SHP77 treated with DMSO at 0.1 percent for 48 hours (cell line): Measurements from ENCODE around the gene PPA1.
A peak's percentile ranks its signal among the peaks of the same experiment; 100 is the strongest.
"Not testable (repeated sequence)": the region's sequence is repeated elsewhere in the genome, so short reads cannot be mapped to it uniquely, and the experiment has no call there.

Experiments used
- DNase-seq: peaks from one replicate; lab custom pipeline; 2025; lab: John Stamatoyannopoulos, UW

The PPA1 gene

GRCh38 chr10:70233109-70233938, at the start of gene PPA1:
TSS of gene PPA1 (minus strand) at chr10:70233429. CDS start at chr10:70233327, 102 bp downstream.
- peak; percentile 51 for DNase-seq

DNA sequence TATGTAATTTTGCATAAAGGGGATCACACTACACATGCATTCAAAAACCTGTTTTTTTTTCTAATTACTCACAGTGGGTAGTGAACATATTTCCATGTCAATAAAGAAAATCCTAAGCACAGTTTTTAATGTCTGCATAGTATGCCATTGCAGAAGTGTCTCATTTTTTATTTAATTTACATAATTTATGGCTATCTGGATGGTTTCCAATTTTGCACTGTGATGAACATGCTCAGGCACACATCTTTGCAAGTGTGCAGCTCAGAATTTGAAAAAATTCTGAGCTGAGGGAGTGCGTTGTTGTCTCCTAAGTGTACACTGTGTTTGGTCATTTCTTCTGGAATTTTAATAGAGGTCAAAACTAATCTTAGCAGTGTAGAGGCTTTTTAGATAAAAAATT, 48.4 kb upstream of the PPA1 start:
- DNase-seq = no peak

- DNase-seq = no peak
These were observed 46.9 kb upstream of the PPA1 start for GRCh38 chr10:70280099-70280498.

- DNase-seq = no peak
These were observed 44.3 kb upstream of the PPA1 start for GRCh38 chr10:70277396-70278030.

DNA sequence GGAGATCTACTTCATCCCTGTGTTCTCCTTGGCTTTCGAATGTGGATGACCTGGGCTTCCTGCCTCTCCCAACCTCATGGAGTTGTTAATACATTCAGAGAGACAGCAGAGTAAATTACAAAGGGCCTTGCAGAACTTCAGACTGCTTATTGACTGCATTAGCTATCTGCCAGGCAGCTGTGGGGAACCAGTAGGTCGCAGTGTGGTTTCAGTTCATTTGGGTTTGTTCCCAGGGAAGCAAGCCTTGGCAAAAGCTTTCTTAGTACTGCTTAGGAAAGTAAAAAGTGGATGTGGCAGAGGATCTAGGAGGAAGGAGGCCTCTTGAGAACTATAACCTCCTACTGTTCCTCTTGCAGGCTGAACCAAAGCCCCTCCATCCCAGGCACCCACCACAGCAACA, 41.4 kb upstream of the PPA1 start:
- no peak for DNase-seq

- DNase-seq = no peak
These were observed 39.7 kb upstream of the PPA1 start for GRCh38 chr10:70272925-70273316.

DNA sequence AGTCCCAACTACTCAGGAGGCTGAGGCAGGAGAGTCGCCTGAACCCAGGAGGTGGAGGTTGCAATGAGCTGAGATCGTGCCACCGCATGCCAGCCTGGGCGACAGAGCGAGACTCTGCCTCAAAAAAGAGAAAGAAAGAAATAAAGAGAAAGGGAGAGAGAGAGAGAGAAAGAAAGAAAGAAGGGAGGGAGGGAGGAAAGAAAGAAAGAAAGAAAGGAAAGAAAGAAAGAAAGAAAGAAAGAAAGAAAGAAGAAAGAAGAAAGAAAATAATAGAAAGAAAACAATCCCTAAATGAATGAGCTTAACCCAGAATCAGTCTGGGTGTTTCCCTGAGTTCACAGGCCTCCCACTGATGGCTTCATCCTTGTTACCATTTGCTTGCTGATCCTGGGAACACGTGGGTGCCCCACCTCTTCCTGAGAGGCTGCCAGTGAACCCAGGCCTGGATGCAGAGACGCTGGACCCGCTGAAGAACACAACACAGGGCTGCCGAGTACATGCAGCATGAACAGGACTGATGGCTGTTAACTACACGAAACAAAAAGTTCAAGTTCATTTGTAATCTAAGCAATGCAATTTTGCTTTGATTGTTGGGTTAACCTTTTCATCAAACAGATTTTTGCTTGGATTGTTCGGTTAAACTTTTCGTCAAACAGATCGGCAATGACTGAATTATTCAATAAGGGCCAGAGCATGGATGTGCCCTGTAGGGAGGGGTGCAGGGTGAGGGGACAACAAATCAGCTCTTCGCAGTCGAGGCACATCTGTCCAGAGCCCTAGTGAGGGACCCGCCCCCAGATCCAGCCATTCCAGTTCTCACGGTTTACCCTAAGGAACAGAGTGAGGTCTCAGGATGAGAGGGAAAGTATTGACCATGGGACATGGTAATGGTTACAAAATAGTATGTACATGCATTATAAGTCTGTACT, 39.0 kb upstream of the PPA1 start:
- DNase-seq = no peak

DNA sequence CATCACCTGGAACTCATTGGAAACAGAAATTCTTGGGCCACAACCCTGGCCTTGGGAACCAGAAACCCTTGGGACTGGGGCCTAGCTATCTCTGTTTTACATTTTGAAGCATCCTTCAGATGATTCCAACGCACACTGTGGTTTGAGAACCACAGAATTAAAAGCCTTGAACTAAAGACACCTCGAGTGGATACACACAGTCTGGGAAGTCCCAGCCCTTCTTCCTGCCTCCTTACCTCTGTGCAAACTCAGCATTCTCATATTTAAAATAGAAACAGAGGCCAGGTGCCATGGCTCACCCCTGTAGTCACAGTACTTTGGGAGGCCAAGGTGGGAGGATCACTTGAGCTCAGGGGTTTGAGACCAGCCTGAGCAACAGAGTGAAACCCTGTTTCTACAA, 37.7 kb upstream of the PPA1 start:
- DNase-seq = no peak

GRCh38 chr10:70269741-70270140, 36.5 kb upstream of the PPA1 start:
- no peak for DNase-seq

DNA sequence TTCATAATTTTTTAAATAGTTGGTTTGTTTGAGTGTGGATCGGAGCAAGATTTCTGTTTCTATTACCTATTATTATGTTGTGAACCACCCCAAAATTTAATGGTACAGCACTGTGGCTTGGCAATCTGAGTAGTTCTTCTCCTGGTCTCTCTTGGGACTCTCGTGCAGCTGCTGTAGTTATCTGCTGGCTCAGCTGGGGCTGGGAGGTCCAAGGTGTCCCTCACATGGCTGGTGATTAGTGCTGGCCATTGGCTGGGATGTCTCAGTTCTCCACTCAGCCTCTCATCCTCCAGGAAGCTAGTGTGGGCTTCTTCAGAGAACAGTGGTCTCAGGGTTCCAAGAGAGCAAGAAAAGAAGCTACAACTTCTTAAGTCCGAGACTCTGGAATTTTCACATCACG, 35.1 kb upstream of the PPA1 start:
- no peak for DNase-seq

- no peak for DNase-seq
These were observed 34.1 kb upstream of the PPA1 start for GRCh38 chr10:70267161-70267933.

- no peak for DNase-seq
These were observed 33.5 kb upstream of the PPA1 start for GRCh38 chr10:70266701-70267100.

DNA sequence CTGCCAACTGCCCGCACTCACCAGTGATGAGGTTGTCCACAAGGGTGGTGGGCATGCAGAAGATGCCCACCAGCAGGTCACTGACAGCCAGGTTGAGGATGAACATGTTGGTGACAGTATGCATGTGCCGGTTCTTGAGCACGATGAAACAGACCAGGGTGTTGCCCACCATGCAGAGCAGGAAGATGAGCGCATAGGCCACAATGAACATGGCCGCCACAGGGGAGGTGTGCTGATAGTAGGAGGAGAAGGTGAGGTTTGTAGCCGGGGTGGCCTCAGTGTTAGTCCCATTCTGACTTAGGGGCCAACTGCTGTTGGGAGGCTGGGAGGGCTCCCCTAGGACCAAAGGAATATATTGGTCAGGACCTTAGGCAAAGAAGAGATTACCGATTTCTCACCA, 32.8 kb upstream of the PPA1 start:
- no peak for DNase-seq

- DNase-seq = no peak
These were observed 31.9 kb upstream of the PPA1 start for GRCh38 chr10:70265032-70265689.

DNA sequence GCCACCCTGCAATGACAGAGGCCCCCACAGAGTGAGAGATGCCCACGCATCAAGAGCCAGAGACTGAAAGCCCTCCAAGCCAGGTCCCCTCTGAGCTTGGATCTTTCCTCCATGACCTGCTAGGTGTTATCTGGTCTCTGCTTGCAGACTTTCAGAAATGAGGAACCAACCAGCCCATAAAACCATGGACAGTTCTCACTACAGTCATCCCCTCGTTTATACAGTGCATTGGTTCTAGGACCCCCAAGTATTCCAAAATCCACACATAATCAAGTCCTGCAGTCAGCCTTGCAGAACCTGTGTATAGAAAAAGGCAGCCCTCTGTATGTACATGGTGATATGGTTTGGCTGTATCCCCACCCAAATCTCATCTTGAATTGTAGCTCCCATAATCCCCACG, 27.5 kb upstream of the PPA1 start:
- DNase-seq = no peak

DNA sequence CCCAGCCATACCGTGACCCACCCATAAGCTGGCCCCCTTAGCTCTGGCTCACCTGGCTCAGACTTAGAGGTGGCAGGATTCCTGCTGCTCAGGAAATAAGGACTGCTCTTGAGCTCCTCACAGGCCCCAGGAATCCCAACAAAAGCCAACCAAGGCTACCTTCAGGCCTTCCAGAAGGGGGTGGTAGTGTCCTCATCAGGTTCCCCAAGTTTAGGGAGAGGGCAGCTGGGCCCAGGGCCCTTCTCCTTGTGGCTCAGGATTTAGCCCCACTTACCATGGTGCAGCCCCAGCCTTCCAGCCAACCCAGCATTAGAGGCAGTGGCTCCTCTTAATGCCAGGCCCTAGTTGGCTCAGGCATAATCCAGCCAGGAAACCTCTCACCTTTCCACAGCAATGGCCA, 27.0 kb upstream of the PPA1 start:
- no peak for DNase-seq

GRCh38 chr10:70258216-70258615, 25.0 kb upstream of the PPA1 start:
- DNase-seq = no peak

DNA sequence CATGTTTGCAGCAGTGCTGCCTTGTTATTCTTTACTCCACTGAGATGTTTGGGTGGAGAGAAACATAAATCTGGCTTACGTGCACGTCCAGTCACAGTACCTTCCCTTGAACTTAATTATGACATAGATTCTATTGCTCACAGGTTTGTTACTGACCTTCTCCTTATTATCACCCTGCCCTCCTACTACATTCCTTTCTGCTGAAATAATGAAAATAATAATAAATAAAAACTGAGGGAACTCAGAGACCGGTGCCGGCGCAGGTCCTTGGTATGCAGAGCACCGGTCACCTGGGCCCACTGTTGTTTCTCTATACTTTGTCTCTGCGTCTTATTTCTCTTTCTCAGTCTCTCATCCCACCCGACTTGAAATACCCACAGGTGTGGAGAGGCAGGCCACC, 24.6 kb upstream of the PPA1 start:
- DNase-seq = not testable (repeated sequence)

- no peak for DNase-seq
These were observed 23.2 kb upstream of the PPA1 start for GRCh38 chr10:70256463-70256862.

- DNase-seq = no peak
These were observed 22.4 kb upstream of the PPA1 start for GRCh38 chr10:70255329-70256299.
